Fibroblast of lung (primary cell): ENCODE data around the gene AGBL3. TPM values are rescaled to one million over a fixed set of nuclear protein-coding genes. Genes with fewer than 3 reads are reported as not detected.

Source experiments
- DNase-seq, 2 donors: peaks; one replicate each; pipeline versions ENCODE4 v3.0.0 to v3.0.0-alpha.2; 2010; ENCODE audit warnings: low read depth in 2 of 2
- H2AFZ ChIP-seq: 2 replicates; pipeline ENCODE4 v1.5.1; 2012; ENCODE audit warnings: low read length, control low read depth, inconsistent platforms
- H3K27ac ChIP-seq: 2 replicates; pipeline ENCODE4 v1.5.1; 2011; ENCODE audit warnings: low read length, control low read depth; ENCODE audit not compliant: insufficient read depth
- H3K27me3 ChIP-seq: 2 replicates; pipeline ENCODE4 v1.5.1; 2011; ENCODE audit warnings: mild to moderate bottlenecking, low read length; ENCODE audit not compliant: control insufficient read depth, insufficient read depth
- H3K36me3 ChIP-seq: 2 replicates; pipeline ENCODE4 v1.5.1; 2011; ENCODE audit warnings: low read length; ENCODE audit not compliant: control insufficient read depth, insufficient read depth
- H3K4me1 ChIP-seq: 2 replicates; pipeline ENCODE4 v1.5.1; 2011; ENCODE audit warnings: low read length; ENCODE audit not compliant: control insufficient read depth, insufficient read depth; ENCODE audit errors: extremely low read depth
- H3K4me2 ChIP-seq: 2 replicates; pipeline ENCODE4 v1.5.1; 2011; ENCODE audit warnings: low read length, control low read depth; ENCODE audit not compliant: insufficient read depth; ENCODE audit errors: extremely low read depth
- H3K4me3 ChIP-seq, 4 experiments: fragments of 200-600 bp in 1 of 4; sonication (generic) in 1 of 4; replicated peaks in 1 of 4; 2 replicates each; pipeline ENCODE4 v1.5.1; 2011 to 2016; ENCODE audit warnings: low read length in 4 of 4, low read depth in 3 of 4, mild to moderate bottlenecking in 3 of 4, control low read depth in 2 of 4, inconsistent platforms in 1 of 4, mixed read lengths in 1 of 4; ENCODE audit not compliant: insufficient read depth in 1 of 4; ENCODE audit errors: control extremely low read depth in 1 of 4
- H3K79me2 ChIP-seq: 2 replicates; pipeline ENCODE4 v1.5.1; 2012; ENCODE audit warnings: mild to moderate bottlenecking, low read length, inconsistent platforms; ENCODE audit not compliant: control insufficient read depth, insufficient read depth
- H3K9ac ChIP-seq: 2 replicates; pipeline ENCODE4 v1.5.1; 2011; ENCODE audit warnings: mild to moderate bottlenecking, low read length, control low read depth; ENCODE audit not compliant: insufficient read depth
- H3K9me3 ChIP-seq: 2 replicates; pipeline ENCODE4 v1.5.1; 2012; ENCODE audit warnings: low read depth, low read length; ENCODE audit not compliant: control insufficient read depth, insufficient read depth
- H4K20me1 ChIP-seq: 2 replicates; pipeline ENCODE4 v1.5.1; 2011; ENCODE audit warnings: low read length; ENCODE audit not compliant: control insufficient read depth, insufficient read depth; ENCODE audit errors: extremely low read depth
- CTCF ChIP-seq, 2 donors: IDR thresholded peaks in 1 of 2; conservative IDR thresholded peaks in 1 of 2; 1 replicate in 1 of 2; 2 replicates in 1 of 2; pipeline ENCODE4 v1.5.1; 2011 to 2012; ENCODE audit warnings: low read length in 2 of 2, control low read depth in 1 of 2, inconsistent platforms in 1 of 2, low read depth in 1 of 2, mild to moderate bottlenecking in 1 of 2
- EZH2 ChIP-seq: IDR thresholded peaks from 2 replicates; pipeline ENCODE4 v1.5.1; 2012; ENCODE audit warnings: low read length, control low read depth, mild to moderate bottlenecking; ENCODE audit errors: missing control alignments
- polyA plus RNA-seq, 2 donors: library from polyadenylated mRNA; depleted of rRNA in 1 of 2; stranded (reverse) in 1 of 2; unstranded in 1 of 2; fragments of >200 nt; gene quantifications; 2 replicates each; pipeline ENCODE4 v1.2.1, GENCODE V29; 2011 to 2012; ENCODE audit warnings: missing spikeins in 1 of 2
- total RNA-seq: library from RNA; depleted of rRNA; stranded (reverse); fragments of >200 nt; gene quantifications from 2 replicates; pipeline ENCODE4 v1.2.1, GENCODE V29; 2014

AGBL3 gene
- total and polyA plus RNA-seq, 2 donors (not counting 1 experiment from before 2014, with no cell fraction given): 0.56 to 1.3 TPM

- Histone ChIP-seq H2AFZ (no peak overlapping the region), H4K20me1 (no peaks in the 10 kb centered on the region), H3K36me3 (peaks cover 2% of the 10 kb centered on the region), H3K27ac (no peak overlapping the region), H3K4me2 (no peak overlapping the region), H3K4me3 (no peak overlapping the region), H3K79me2 (no peaks in the 10 kb centered on the region), H3K9me3 (peaks cover 2% of the 10 kb centered on the region), H3K4me1 (no peaks in the 10 kb centered on the region), H3K27me3 (no peaks in the 10 kb centered on the region), H3K9ac (no peak overlapping the region)
- no peak for DNase-seq
- TF ChIP-seq CTCF (conservative IDR thresholded peaks at IDR 0.05 in 1 of 2, IDR thresholded peaks at IDR 0.05 in 1 of 2; ENCODE audit: low read depth in 1 of 2, low read length in 2 of 2): no peak
- no peak for TF ChIP-seq EZH2
Observed at GRCh38 chr7:135178364-135178763, 192.1 kb downstream of the AGBL3 start.

GRCh38 chr7:135179321-135179925 is 193.1 kb downstream of the AGBL3 start:
- Histone ChIP-seq H3K4me2 (no peak overlapping the region), H3K9me3 (peaks cover 2% of the 10 kb centered on the region), H3K9ac (no peak overlapping the region), H3K27me3 (no peaks in the 10 kb centered on the region), H3K27ac (no peak overlapping the region), H2AFZ (no peak overlapping the region), H3K4me3 (no peak overlapping the region), H3K79me2 (no peaks in the 10 kb centered on the region), H4K20me1 (no peaks in the 10 kb centered on the region), H3K4me1 (no peaks in the 10 kb centered on the region), H3K36me3 (peaks cover 4% of the 10 kb centered on the region)
- no peak for TF ChIP-seq EZH2
- TF ChIP-seq CTCF (conservative IDR thresholded peaks at IDR 0.05 in 1 of 2, IDR thresholded peaks at IDR 0.05 in 1 of 2; ENCODE audit: low read depth in 1 of 2, low read length in 2 of 2): no peak
- no peak for DNase-seq

GRCh38 chr7:135180122-135180521 is 193.8 kb downstream of the AGBL3 start:
- Histone ChIP-seq H4K20me1 (no peaks in the 10 kb centered on the region), H3K4me2 (no peak overlapping the region), H3K9ac (no peak overlapping the region), H3K27me3 (no peaks in the 10 kb centered on the region), H3K9me3 (peaks cover 2% of the 10 kb centered on the region), H3K4me1 (no peaks in the 10 kb centered on the region), H3K79me2 (no peaks in the 10 kb centered on the region), H3K27ac (no peak overlapping the region), H3K36me3 (peaks cover 4% of the 10 kb centered on the region), H2AFZ (no peak overlapping the region), H3K4me3 (no peak overlapping the region)
- no peak for TF ChIP-seq EZH2
- no peak for TF ChIP-seq CTCF (conservative IDR thresholded peaks at IDR 0.05 in 1 of 2, IDR thresholded peaks at IDR 0.05 in 1 of 2; ENCODE audit: low read depth in 1 of 2, low read length in 2 of 2)
- DNase-seq: no peak
